Heart right ventricle (tissue), 16 donors: ENCODE data around the gene PELI2. TPM values are rescaled to one million over a fixed set of nuclear protein-coding genes. Genes with fewer than 3 reads are reported as not detected.

Source experiments
- ATAC-seq, 8 donors: fragments of 200-7000 bp; cut with Tn5 transposase; one replicate each; pipeline ENCODE4 v1.9.1; 2020; ENCODE audit warnings: mild to moderate bottlenecking in 8 of 8, moderate library complexity in 8 of 8, moderate number of reproducible peaks in 1 of 8
- DNase-seq, 2 donors: peaks; one replicate each; pipeline ENCODE4 v3.0.0-alpha.2; 2020
- H3K27ac ChIP-seq, 10 donors: fragments of 200-600 bp; sonication (generic) in 2 of 10; one replicate each; pipeline versions ENCODE4 v1.5.0 to v1.8.0; 2020 to 2022; ENCODE audit warnings: mild to moderate bottlenecking in 3 of 10
- H3K27me3 ChIP-seq, 7 donors: fragments of 200-600 bp; one replicate each; pipeline ENCODE4 v1.8.0; 2021 to 2022; ENCODE audit warnings: mild to moderate bottlenecking in 2 of 7
- H3K36me3 ChIP-seq, 9 donors: fragments of 200-600 bp; sonication (generic) in 1 of 9; one replicate each; pipeline versions ENCODE4 v1.5.0 to v1.8.0; 2020 to 2022; ENCODE audit warnings: mild to moderate bottlenecking in 2 of 9
- H3K4me1 ChIP-seq, 9 donors: fragments of 200-600 bp; sonication (generic) in 1 of 9; one replicate each; pipeline versions ENCODE4 v1.5.0 to v1.8.0; 2020 to 2022; ENCODE audit warnings: mild to moderate bottlenecking in 4 of 9
- H3K4me3 ChIP-seq, 10 donors: fragments of 200-600 bp; sonication (generic) in 2 of 10; one replicate each; pipeline versions ENCODE4 v1.5.0 to v1.8.0; 2020 to 2022; ENCODE audit warnings: mild to moderate bottlenecking in 7 of 10, moderate library complexity in 2 of 10
- H3K9me3 ChIP-seq, 11 donors: fragments of 200-600 bp in 10 of 11; sonication (generic) in 2 of 11; one replicate each; pipeline versions ENCODE4 v1.5.0 to v1.8.0; 2013 to 2022; ENCODE audit warnings: mild to moderate bottlenecking in 2 of 11, control low read depth in 1 of 11, moderate library complexity in 1 of 11
- WGBS, 2 donors: extraction: QIAGEN DNeasy Blood & Tissue Kit; methylation state at CpG; one replicate each; pipeline ENCODE4 v1.1.7; 2013; ENCODE audit warnings: inconsistent platforms in 1 of 2; 5-methylcytosine and 5-hydroxymethylcytosine counted together
- intact Hi-C, 10 donors: fragments of 100-400 bp; cut with DNase I; formaldehyde crosslinking; loops; one replicate each; pipeline versions ENCODE4 v1.11.1 to v1.14.2; 2022
- polyA plus RNA-seq, 2 donors: library from polyadenylated mRNA; stranded (reverse); fragments of 200-250 nt; gene quantifications; one replicate each; pipeline ENCODE4 v1.2.3, GENCODE V29; 2013
- total RNA-seq, 10 donors: library from RNA; stranded (reverse); fragmentation: NEBNext Ultra II Directional in 3 of 10; extraction: Animal tissue kit (Norgen Biotek cat#: 25700) in 3 of 10; gene quantifications; one replicate each; pipeline versions ENCODE4 v1.2.1 to v1.2.4, GENCODE V29; 2021 to 2023
- TF ChIP-seq, protein P1 (sequence below), 9 donors: fragments of 200-600 bp; sonication (generic) in 2 of 9; IDR thresholded peaks; one replicate each; pipeline versions ENCODE4 v1.5.0 to v1.8.0; 2021 to 2022; ENCODE audit warnings: antibody characterized with exemption in 9 of 9, mild to moderate bottlenecking in 5 of 9, moderate library complexity in 1 of 9
- donor health status: Arrhythmogenic right ventricular cardiomyopathy.
- donor health status: ischemic (EF 13 %, LVEDD 7.1; RV severe dilation, severe dysfunction).
- donor health status: healthy with polysubstance abuse.
- donor health status: DM: no; HTN: yes; CAD: no.
- donor health status: DM: no; HTN: no; CAD: no.
- donor health status: ischemic (EF 25% LVEDD 6.9; RV normal size, moderate dysfunction).
- donor health status: ischemic (EF 25% LVEDD 5.7; RV mildly dilated, moderate dysfunction).
- donor health status: healthy.
- donor health status: DM: yes; HTN: yes; CAD: no.
- donor health status: Ischemic cardiomyopathy.
- donor health status: ischemic (EF 35%, LVEDD 5.7; RV mildly dilated, moderate dysfunction).
- donor health status: nonischemic (EF 11% LVEDD 7.7; RV severe dilation, severe dysfunction).
- donor health status: DM: yes; HTN: yes; CAD: no.
- donor health status: PGD.
- donor health status: ischemic (EF 29% LVEDD 5.4; RV normal size, mild dysfunction).
- donor health status: nonischemic (EF 23%, LVEDD 6.1; RV moderate dilation, normal function).

PELI2 gene
- total and polyA plus RNA-seq, 12 donors, result 0.87 to 4.9 (median 2.0) TPM

GRCh38 chr14:56328021-56328420 is 209.8 kb downstream of the PELI2 start:
- no peak for ATAC-seq
- TF ChIP-seq, protein P1, sequence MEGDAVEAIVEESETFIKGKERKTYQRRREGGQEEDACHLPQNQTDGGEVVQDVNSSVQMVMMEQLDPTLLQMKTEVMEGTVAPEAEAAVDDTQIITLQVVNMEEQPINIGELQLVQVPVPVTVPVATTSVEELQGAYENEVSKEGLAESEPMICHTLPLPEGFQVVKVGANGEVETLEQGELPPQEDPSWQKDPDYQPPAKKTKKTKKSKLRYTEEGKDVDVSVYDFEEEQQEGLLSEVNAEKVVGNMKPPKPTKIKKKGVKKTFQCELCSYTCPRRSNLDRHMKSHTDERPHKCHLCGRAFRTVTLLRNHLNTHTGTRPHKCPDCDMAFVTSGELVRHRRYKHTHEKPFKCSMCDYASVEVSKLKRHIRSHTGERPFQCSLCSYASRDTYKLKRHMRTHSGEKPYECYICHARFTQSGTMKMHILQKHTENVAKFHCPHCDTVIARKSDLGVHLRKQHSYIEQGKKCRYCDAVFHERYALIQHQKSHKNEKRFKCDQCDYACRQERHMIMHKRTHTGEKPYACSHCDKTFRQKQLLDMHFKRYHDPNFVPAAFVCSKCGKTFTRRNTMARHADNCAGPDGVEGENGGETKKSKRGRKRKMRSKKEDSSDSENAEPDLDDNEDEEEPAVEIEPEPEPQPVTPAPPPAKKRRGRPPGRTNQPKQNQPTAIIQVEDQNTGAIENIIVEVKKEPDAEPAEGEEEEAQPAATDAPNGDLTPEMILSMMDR (IDR thresholded peaks at IDR 0.05), result no peak
- H3K9me3 ChIP-seq, result no peaks in the 10 kb centered on the region
- no peak overlapping the region for H3K4me3 ChIP-seq
- 86 to 93% methylated on average over 3 of the region's 3 CpGs for WGBS, 2 donors
- H3K4me1 ChIP-seq, result peaks cover 0 to 10% (median 0%) of the 10 kb centered on the region in 9 donors
- no peak overlapping the region for H3K27ac ChIP-seq
- no peaks in the 10 kb centered on the region for H3K27me3 ChIP-seq
- H3K36me3 ChIP-seq, result no peaks in the 10 kb centered on the region
- DNase-seq, result no peak
- intact Hi-C loops, result no loop called here

DNA sequence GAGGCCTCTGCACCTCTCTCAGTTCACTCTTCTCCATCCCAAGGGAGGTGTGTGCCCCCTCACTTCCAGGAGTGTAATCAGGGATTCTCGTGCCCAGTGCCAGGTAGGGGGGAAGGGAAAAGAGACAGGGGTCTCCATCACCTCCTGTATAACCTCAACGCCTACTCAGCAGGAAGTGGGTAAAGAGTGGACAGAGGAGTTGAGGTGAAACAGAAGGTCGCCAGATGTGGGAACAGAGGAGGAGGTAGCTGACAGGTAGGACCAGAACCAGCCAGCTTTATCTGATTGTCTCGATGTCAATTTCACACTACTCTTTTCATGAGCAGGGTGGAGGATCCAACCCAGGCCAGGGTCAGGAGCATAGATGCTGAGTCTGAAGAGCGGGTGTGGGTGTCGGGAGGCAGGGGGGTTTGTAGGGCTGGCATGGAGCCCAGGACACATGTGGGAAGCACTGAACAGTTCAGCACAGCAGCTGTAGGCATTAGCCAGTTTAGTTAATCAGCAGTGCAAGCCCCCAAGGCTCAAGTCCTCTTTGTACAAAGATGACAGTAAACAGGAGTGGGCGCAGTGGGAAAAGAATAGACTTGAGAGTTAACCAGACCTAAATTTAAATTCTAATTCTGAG is 213.5 kb downstream of the PELI2 start:
- H3K36me3 ChIP-seq, result no peaks in the 10 kb centered on the region
- TF ChIP-seq, protein P1 (IDR thresholded peaks at IDR 0.05), result no peak
- ATAC-seq (peak in 2 of 8 donors; percentile 22 to 25), DNase-seq (no peak)
- intact Hi-C loops, result loop anchor here in 4 of 10 donors (10.0 kb wide), 3 partner anchors 207 to 597 kb away; no protein-coding TSS in a partner anchor
- H3K27ac ChIP-seq, result no peak overlapping the region
- peaks cover 0 to 30% (median 10%) of the 10 kb centered on the region in 9 donors for H3K4me1 ChIP-seq
- 72 to 78% methylated on average over 7 of the region's 7 CpGs for WGBS, 2 donors
- no peaks in the 10 kb centered on the region for H3K27me3 ChIP-seq
- no peak overlapping the region for H3K4me3 ChIP-seq
- H3K9me3 ChIP-seq, result no peaks in the 10 kb centered on the region

- Histone ChIP-seq H3K4me3 (no peak overlapping the region), H3K27ac (peak overlapping the region in 5 of 10 donors; percentile 11 to 78 (median 16)), H3K36me3 (no peaks in the 10 kb centered on the region), H3K4me1 (peaks cover 0 to 30% (median 10%) of the 10 kb centered on the region in 9 donors), H3K27me3 (no peaks in the 10 kb centered on the region), H3K9me3 (no peaks in the 10 kb centered on the region)
- intact Hi-C loops, result loop anchor here in 4 of 10 donors (10.0 kb wide), 3 partner anchors 209 to 599 kb away; no protein-coding TSS in a partner anchor
- ATAC-seq, result peak in 7 of 8 donors; percentile 61 to 93 (median 82)
- no peak for DNase-seq
- 71 to 77% methylated on average over 9 of the region's 9 CpGs for WGBS, 2 donors
- TF ChIP-seq, protein P1 (IDR thresholded peaks at IDR 0.05), result no peak
Measured at GRCh38 chr14:56333359-56334292, 215.4 kb downstream of the PELI2 start.

- DNase-seq (no peak), ATAC-seq (no peak)
- Histone ChIP-seq H3K27ac (peak overlapping the region in 1 of 10 donors; percentile 78), H3K4me3 (no peak overlapping the region), H3K4me1 (peaks cover 0 to 32% (median 11%) of the 10 kb centered on the region in 9 donors), H3K27me3 (no peaks in the 10 kb centered on the region), H3K36me3 (no peaks in the 10 kb centered on the region), H3K9me3 (no peaks in the 10 kb centered on the region)
- intact Hi-C loops, result loop anchor here in 4 of 10 donors (10.0 kb wide), 3 partner anchors 210 to 600 kb away; no protein-coding TSS in a partner anchor
- TF ChIP-seq, protein P1 (IDR thresholded peaks at IDR 0.05), result no peak
- WGBS, 2 donors, result 80 to 90% methylated on average over 1 of the region's 1 CpG
Measured at GRCh38 chr14:56334458-56334857, 216.2 kb downstream of the PELI2 start.
